ENCODE data around the gene AFF3.

GRCh38 chr2:99728166-99728565 lies 414.2 kb downstream of the AFF3 start:
- no peak for TF ChIP-seq JUN (IDR thresholded peaks at IDR 0.05; ENCODE audit: low read depth, low read length)
- TF ChIP-seq USF2 (IDR thresholded peaks at IDR 0.05; ENCODE audit: low read length), result no peak
- no peak for TF ChIP-seq CEBPB (IDR thresholded peaks at IDR 0.05; ENCODE audit: low read depth, low read length)
- TF ChIP-seq ZNF274 (IDR thresholded peaks at IDR 0.05; ENCODE audit: borderline replicate concordance, extremely low read depth, low read length), result no peak
- no peak for TF ChIP-seq POLR2A (IDR thresholded peaks at IDR 0.05; ENCODE audit: control extremely low read depth in 1 of 2, low read depth in 2 of 2, low read length in 2 of 2)
- no peak for TF ChIP-seq E2F6 (IDR thresholded peaks at IDR 0.05)
- no peak for TF ChIP-seq CTCF (IDR thresholded peaks at IDR 0.05; ENCODE audit: control extremely low read depth in 1 of 3, insufficient read depth in 1 of 3, low read depth in 1 of 3, low read length in 3 of 3)
- TF ChIP-seq SP2 (IDR thresholded peaks at IDR 0.05; ENCODE audit: low read length), result no peak
